H1 (cell line): ENCODE data around the gene FERMT1. TPM values are rescaled to one million over a fixed set of nuclear protein-coding genes. Genes with fewer than 3 reads are reported as not detected.

Experiments
- CTCF ChIA-PET: fragments of 300-600 bp; sonication (Branson Sonifier 250); formaldehyde crosslinking; loops from one replicate; lab custom pipeline; 2021; ENCODE audit not compliant: partially characterized antibody; lab: Charles Lee
- POLR2A ChIA-PET: fragments of 300-600 bp; sonication (Branson Sonifier 250); formaldehyde crosslinking; loops from one replicate; lab custom pipeline; 2021; ENCODE audit warnings: inconsistent platforms; ENCODE audit not compliant: partially characterized antibody; lab: Charles Lee
- DNase-seq, 2 experiments: peaks; one replicate each; pipeline versions ENCODE4 v3.0.0 to v3.0.0-alpha.2; 2010 to 2022; ENCODE audit warnings: low spot score in 2 of 2, low read depth in 1 of 2, mixed read lengths in 1 of 2
- FAIRE-seq: peaks from 2 replicates; lab custom pipeline; 2011; peaks lifted over from hg19 to GRCh38; lab: Jason Lieb, UNC
- H2AFZ ChIP-seq: 2 replicates; pipeline ENCODE4 v1.8.1; 2012; ENCODE audit warnings: low read length, inconsistent platforms
- H2AK5ac ChIP-seq: 2 replicates; pipeline ENCODE4 v1.6.1; 2013; ENCODE audit warnings: low read depth, low read length
- H2BK120ac ChIP-seq: replicated peaks from 2 replicates; pipeline ENCODE3; 2013; ENCODE audit warnings: low read depth, low read length, inconsistent platforms
- H2BK12ac ChIP-seq: 2 replicates; pipeline ENCODE4 v1.6.1; 2013; ENCODE audit warnings: low read depth, low read length
- H2BK15ac ChIP-seq: 2 replicates; pipeline ENCODE4 v1.6.1; 2013; ENCODE audit warnings: low read length
- H2BK20ac ChIP-seq: 2 replicates; pipeline ENCODE4 v1.6.1; 2013; ENCODE audit warnings: low read length
- H2BK5ac ChIP-seq: 2 replicates; pipeline ENCODE4 v1.6.1; 2013; ENCODE audit warnings: low read depth, low read length
- H3K14ac ChIP-seq: 2 replicates; pipeline ENCODE4 v1.6.1; 2013; ENCODE audit warnings: inconsistent platforms; ENCODE audit not compliant: insufficient read length
- H3K18ac ChIP-seq: 2 replicates; pipeline ENCODE4 v1.6.1; 2013; ENCODE audit warnings: low read length; ENCODE audit errors: extremely low read depth
- H3K23ac ChIP-seq: 2 replicates; pipeline ENCODE4 v1.6.1; 2013; ENCODE audit warnings: inconsistent platforms; ENCODE audit not compliant: insufficient read length
- H3K23me2 ChIP-seq: 2 replicates; pipeline ENCODE4 v1.6.1; 2013; ENCODE audit warnings: low read depth, low read length
- H3K27ac ChIP-seq: 2 replicates; pipeline ENCODE4 v1.6.1; 2011; ENCODE audit warnings: low read depth, low read length, inconsistent platforms
- H3K27me3 ChIP-seq, 4 experiments: replicated peaks in 1 of 4; 1 replicate in 1 of 4; 2 replicates in 3 of 4; pipeline versions ENCODE4 v1.6.1 to v1.8.1; 2011 to 2013; ENCODE audit warnings: low read length in 3 of 4, mild to moderate bottlenecking in 3 of 4, inconsistent platforms in 2 of 4, mixed read lengths in 2 of 4, moderate library complexity in 1 of 4; ENCODE audit not compliant: control insufficient read depth in 3 of 4, insufficient read depth in 3 of 4; ENCODE audit errors: extremely low read depth in 1 of 4
- H3K36me3 ChIP-seq, 4 experiments: 2 replicates each; pipeline versions ENCODE4 v1.6.1 to v1.8.1; 2011 to 2013; ENCODE audit warnings: mild to moderate bottlenecking in 4 of 4, low read length in 3 of 4, moderate library complexity in 2 of 4, control low read depth in 1 of 4, inconsistent platforms in 1 of 4; ENCODE audit not compliant: insufficient read depth in 4 of 4, control insufficient read depth in 2 of 4
- H3K4ac ChIP-seq: replicated peaks from 2 replicates; pipeline ENCODE3; 2013; ENCODE audit warnings: low read length, low read depth, mixed read lengths, inconsistent platforms; ENCODE audit not compliant: insufficient read length
- H3K4me1 ChIP-seq, 4 experiments: replicated peaks in 1 of 4; 1 replicate in 1 of 4; 2 replicates in 3 of 4; pipeline versions ENCODE4 v1.6.1 to v1.8.1; 2011 to 2013; ENCODE audit warnings: low read length in 3 of 4, inconsistent platforms in 2 of 4, mixed read lengths in 1 of 4; ENCODE audit not compliant: insufficient read depth in 4 of 4, control insufficient read depth in 3 of 4
- H3K4me2 ChIP-seq, 2 experiments: 2 replicates each; pipeline versions ENCODE4 v1.6.1 to v1.8.1; 2011 to 2013; ENCODE audit warnings: low read depth in 2 of 2, low read length in 2 of 2, control low read depth in 1 of 2, inconsistent platforms in 1 of 2, mild to moderate bottlenecking in 1 of 2; ENCODE audit not compliant: insufficient read depth in 1 of 2
- H3K4me3 ChIP-seq, 4 experiments: fragments of 200-600, 300-600 bp in 1 of 4; sonication (generic), shearing (Covaris generic), sonication (Bioruptor Twin) in 1 of 4; 2 replicates each; pipeline versions ENCODE4 v1.5.1 to v1.8.1; 2011 to 2016; ENCODE audit warnings: low read length in 4 of 4, low read depth in 3 of 4, control low read depth in 2 of 4, inconsistent platforms in 2 of 4, mild to moderate bottlenecking in 2 of 4, mixed read lengths in 1 of 4, moderate library complexity in 1 of 4; ENCODE audit not compliant: insufficient read depth in 2 of 4; ENCODE audit errors: extremely low read depth in 1 of 4
- H3K56ac ChIP-seq: replicated peaks from 2 replicates; pipeline ENCODE3; 2013; ENCODE audit warnings: low read depth, mild to moderate bottlenecking, mixed read lengths, low read length, inconsistent platforms; ENCODE audit not compliant: insufficient read length
- H3K79me1 ChIP-seq: 2 replicates; pipeline ENCODE4 v1.6.1; 2013; ENCODE audit warnings: low read depth, low read length, control low read depth
- H3K79me2 ChIP-seq, 2 experiments: 2 replicates each; pipeline versions ENCODE4 v1.6.1 to v1.8.1; 2012 to 2013; ENCODE audit warnings: low read length in 2 of 2, mild to moderate bottlenecking in 2 of 2, inconsistent platforms in 1 of 2; ENCODE audit not compliant: insufficient read depth in 2 of 2, control insufficient read depth in 1 of 2
- H3K9ac ChIP-seq, 4 experiments: replicated peaks in 1 of 4; 1 replicate in 1 of 4; 2 replicates in 3 of 4; pipeline versions ENCODE4 v1.6.1 to v1.8.1; 2011 to 2013; ENCODE audit warnings: low read depth in 3 of 4, low read length in 3 of 4, control low read depth in 2 of 4, mild to moderate bottlenecking in 2 of 4, moderate library complexity in 2 of 4, inconsistent platforms in 1 of 4; ENCODE audit errors: extremely low read depth in 1 of 4
- H3K9me3 ChIP-seq, 2 experiments: 2 replicates each; pipeline versions ENCODE4 v1.6.1 to v1.8.1; 2012 to 2013; ENCODE audit warnings: mild to moderate bottlenecking in 2 of 2, moderate library complexity in 2 of 2, control low read depth in 1 of 2, inconsistent platforms in 1 of 2, low read depth in 1 of 2, low read length in 1 of 2, mixed read lengths in 1 of 2; ENCODE audit not compliant: insufficient read depth in 2 of 2
- H4K20me1 ChIP-seq, 2 experiments: replicated peaks in 1 of 2; 2 replicates each; pipeline versions ENCODE3 to v1.8.1; 2011 to 2013; ENCODE audit warnings: inconsistent platforms in 2 of 2, low read length in 2 of 2, mild to moderate bottlenecking in 1 of 2; ENCODE audit not compliant: insufficient read depth in 2 of 2, control insufficient read depth in 1 of 2
- H4K5ac ChIP-seq: 2 replicates; pipeline ENCODE4 v1.6.1; 2013; ENCODE audit warnings: low read length, low read depth, mixed read lengths, inconsistent platforms; ENCODE audit not compliant: insufficient read length
- H4K8ac ChIP-seq: 2 replicates; pipeline ENCODE4 v1.8.0; 2013; ENCODE audit warnings: mild to moderate bottlenecking, moderate library complexity, low read length, inconsistent platforms; ENCODE audit not compliant: insufficient read depth; ENCODE audit errors: extremely low read depth
- H4K91ac ChIP-seq: replicated peaks from 2 replicates; pipeline ENCODE3; 2013; ENCODE audit warnings: low read length, mixed read lengths, inconsistent platforms; ENCODE audit not compliant: insufficient read length
- EGR1 ChIP-seq: IDR thresholded peaks from 2 replicates; pipeline ENCODE4 v1.6.1; 2011; ENCODE audit warnings: low read depth, low read length, borderline replicate concordance
- EP300 ChIP-seq, 2 experiments: IDR thresholded peaks; 1 replicate in 1 of 2; 2 replicates in 1 of 2; pipeline ENCODE4 v1.6.1; 2011 to 2012; ENCODE audit warnings: low read depth in 2 of 2, low read length in 2 of 2, mild to moderate bottlenecking in 2 of 2, borderline replicate concordance in 1 of 2, inconsistent platforms in 1 of 2, moderate library complexity in 1 of 2
- SP2 ChIP-seq: IDR thresholded peaks from 2 replicates; pipeline ENCODE4 v1.6.1; 2012; ENCODE audit warnings: mild to moderate bottlenecking, low read length, inconsistent platforms
- TAF1 ChIP-seq: IDR thresholded peaks from 2 replicates; pipeline ENCODE4 v1.6.1; 2011; ENCODE audit warnings: mild to moderate bottlenecking, low read depth, low read length
- WGBS, 2 experiments: shearing (Covaris generic) in 1 of 2; methylation state at CpG; one replicate each; pipeline versions ENCODE4 v1.1.6 to v1.1.7; 2013 to 2015; ENCODE audit warnings: low lambda C conversion rate in 2 of 2, mixed read lengths in 2 of 2, inconsistent platforms in 1 of 2, low coverage in 1 of 2, missing lambda C conversion rate in 1 of 2; ENCODE audit not compliant: insufficient replicate concordance in 2 of 2, insufficient coverage in 1 of 2, insufficient read length in 1 of 2; ENCODE audit errors: extremely low coverage in 1 of 2, missing lambda C conversion rate in 1 of 2; 5-methylcytosine and 5-hydroxymethylcytosine counted together
- polyA plus RNA-seq, 7 experiments: library from polyadenylated mRNA; depleted of rRNA in 3 of 7; stranded (reverse) in 5 of 7; unstranded in 2 of 7; fragments of >200 nt in 5 of 7; fragments of 200-250 nt in 2 of 7; gene quantifications; 1 replicate in 5 of 7; 2 replicates in 1 of 7; 4 replicates in 1 of 7; pipeline versions ENCODE4 v1.2.1 to v1.2.3, GENCODE V29; 2011 to 2013; ENCODE audit warnings: missing spikeins in 2 of 7, mixed read lengths in 2 of 7
- total RNA-seq: library from RNA; stranded (reverse); fragmentation: NEBNext Ultra II Directional; extraction: Animal tissue kit (Norgen Biotek cat#: 25700); gene quantifications from 2 replicates; pipeline ENCODE4 v1.2.1, GENCODE V29; 2021

Gene FERMT1
- total and polyA plus RNA-seq, 2 of the 8 experiments (the other 6 are each of a cell fraction or from before 2014, with no cell fraction given), result 4.2 to 17.8 TPM

DNA sequence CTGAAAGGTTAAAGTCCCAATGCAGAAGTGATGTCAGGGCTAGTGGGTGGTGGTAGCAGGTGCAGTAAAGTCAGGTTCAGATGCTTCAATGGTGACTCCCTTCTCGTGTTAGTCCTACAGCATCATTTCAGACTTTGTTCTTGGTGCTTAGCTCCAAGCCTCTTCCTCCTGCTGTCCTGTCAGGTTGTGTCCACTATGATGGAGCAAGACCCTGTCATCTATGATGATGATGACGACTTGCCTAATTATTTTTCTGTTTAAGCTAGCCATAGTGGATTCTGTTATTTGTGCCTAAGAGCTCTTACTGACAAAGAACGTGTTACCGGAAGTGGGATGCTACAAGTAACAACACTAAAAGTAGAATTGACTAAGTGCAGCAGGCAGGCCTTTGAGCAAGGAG, 5.0 kb upstream of the FERMT1 start:
- CTCF ChIA-PET, result interaction anchor here (2.6 kb wide), 1 partner anchor 13 kb away, joined by 11 read pairs; no protein-coding TSS in a partner anchor
- 88% methylated on average over 4 of the region's 4 CpGs; no CpG with 5 or more reads in 1 of the 2 experiments for WGBS, 2 experiments
- H3K27me3 ChIP-seq, result 0 out of 7 replicates have a peak, but pooled peaks cover 0 to 2% (median 0%) of the 10 kb centered on the region in 4 experiments

More for the DNA sequence above, 5.0 kb upstream of the FERMT1 start:
- no peak for DNase-seq
- Histone ChIP-seq H3K79me2 (no peaks in the 10 kb centered on the region), H3K9ac (no peak overlapping the region), H3K79me1 (no peaks in the 10 kb centered on the region), H3K4ac (no peak overlapping the region), H2BK120ac (no peak overlapping the region), H3K4me1 (peaks cover 0 to 2% (median under 1%) of the 10 kb centered on the region in 4 experiments; a peak in 3 of 7 replicates), H3K36me3 (no peaks in the 10 kb centered on the region), H3K9me3 (no peaks in the 10 kb centered on the region), H3K14ac (no peak overlapping the region), H2BK12ac (no peak overlapping the region), H3K4me2 (no peak overlapping the region), H3K56ac (no peak overlapping the region), H3K4me3 (no peak overlapping the region), H3K18ac (no peak overlapping the region), H3K27ac (no peak overlapping the region), H2AK5ac (no peak overlapping the region), H4K8ac (no peak overlapping the region), H3K23ac (no peak overlapping the region), H3K23me2 (peaks cover 3% of the 10 kb centered on the region; the same call in 1 of the 2 replicates), H2BK20ac (no peak overlapping the region), H2BK15ac (no peak overlapping the region), H2AFZ (no peak overlapping the region), H4K91ac (no peak overlapping the region), H2BK5ac (no peak overlapping the region), H4K5ac (no peak overlapping the region), H4K20me1 (no peaks in the 10 kb centered on the region)
- FAIRE-seq, result no peak
- POLR2A ChIA-PET, result no interaction called here
- TF ChIP-seq SP2 (no peak), EP300 (IDR thresholded peaks at IDR 0.05; ENCODE audit: borderline replicate concordance in 1 of 2, low read depth in 2 of 2, low read length in 2 of 2) (no peak), TAF1 (no peak), EGR1 (no peak)
